Pulmonary artery endothelial cell (primary cell): ENCODE results near the gene NXPH1. TPM values are rescaled to one million over a fixed set of nuclear protein-coding genes. Genes with fewer than 3 reads are reported as not detected.
"Not testable (repeated sequence)": the region's sequence is repeated elsewhere in the genome, so short reads cannot be mapped to it uniquely, and the experiment has no call there.

ENCODE experiments used
- DNase-seq: peaks from one replicate; pipeline ENCODE4 v3.0.0-alpha.2; 2011; ENCODE audit warnings: low read depth, low spot score
- total RNA-seq: library from RNA; depleted of rRNA; stranded (reverse); fragments of >200 nt; gene quantifications from 2 replicates; pipeline ENCODE4 v1.2.3, GENCODE V29; 2014

The NXPH1 gene
- total RNA-seq, 1 donor from 2014 or later, result not detected

GRCh38 chr7:8684426-8684825 lies 251.0 kb downstream of the NXPH1 start:
- no peak for DNase-seq

- DNase-seq, result no peak
Measured at GRCh38 chr7:8699875-8700624, 266.6 kb downstream of the NXPH1 start.

DNA sequence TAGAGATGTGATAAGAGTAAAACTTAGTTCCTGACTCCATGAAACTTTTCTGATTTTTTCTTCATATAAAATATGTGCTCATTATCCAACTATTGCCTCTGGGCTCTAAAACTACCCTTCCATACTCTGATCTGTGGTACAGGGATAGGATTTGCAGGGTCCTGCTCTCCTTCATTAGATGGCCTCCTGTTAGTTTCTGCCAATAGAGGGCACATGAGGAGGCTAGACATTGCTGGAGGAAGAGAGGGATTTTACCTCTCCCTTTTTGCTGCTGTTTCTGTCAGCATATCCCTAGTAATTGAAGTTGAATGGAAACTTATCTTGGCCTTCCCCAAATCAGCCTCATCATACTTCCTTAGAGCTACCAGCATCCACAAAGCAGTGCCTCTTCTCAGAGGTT lies 269.4 kb downstream of the NXPH1 start:
- no peak for DNase-seq

GRCh38 chr7:8710124-8710523 lies 276.7 kb downstream of the NXPH1 start:
- no peak for DNase-seq

GRCh38 chr7:8714791-8715190 lies 281.4 kb downstream of the NXPH1 start:
- DNase-seq, result no peak

DNA sequence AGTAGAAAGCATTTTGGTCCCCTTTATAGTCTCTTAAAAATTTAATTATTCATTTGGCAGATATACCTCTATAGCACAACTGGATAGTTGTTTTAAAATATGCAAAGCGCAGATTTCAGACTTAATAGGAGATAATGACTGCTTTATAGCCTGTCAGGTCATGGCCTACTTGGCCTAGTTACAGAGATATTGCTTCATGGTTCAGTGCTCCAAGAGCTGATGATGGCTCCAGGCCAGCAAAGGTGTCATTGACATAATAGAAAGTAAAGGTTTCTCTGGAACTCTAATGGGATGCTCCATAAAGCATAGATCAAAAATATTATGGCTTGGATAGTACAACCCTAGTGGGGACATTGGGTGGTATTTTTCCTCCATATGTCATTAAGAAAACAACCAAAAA lies 285.7 kb downstream of the NXPH1 start:
- DNase-seq, result no peak

GRCh38 chr7:8724080-8724718 lies 290.8 kb downstream of the NXPH1 start:
- no peak for DNase-seq

DNA sequence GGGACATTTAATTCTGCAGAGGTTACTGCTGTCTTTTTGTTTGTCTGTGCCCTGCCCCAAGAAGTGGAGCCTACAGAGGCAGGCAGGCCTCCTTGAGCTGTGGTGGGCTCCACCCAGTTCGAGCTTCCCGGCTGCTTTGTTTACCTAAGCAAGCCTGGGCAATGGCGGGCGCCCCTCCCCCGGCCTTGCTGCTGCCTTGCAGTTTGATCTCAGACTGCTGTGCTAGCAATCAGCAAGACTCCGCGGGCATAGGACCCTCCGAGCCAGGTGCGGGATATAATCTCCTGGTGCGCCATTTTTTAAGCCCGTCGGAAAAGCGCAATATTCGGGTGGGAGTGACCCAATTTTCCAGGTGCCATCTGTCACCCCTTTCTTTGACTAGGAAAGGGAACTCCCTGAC lies 298.3 kb downstream of the NXPH1 start:
- not testable (repeated sequence) for DNase-seq

DNA sequence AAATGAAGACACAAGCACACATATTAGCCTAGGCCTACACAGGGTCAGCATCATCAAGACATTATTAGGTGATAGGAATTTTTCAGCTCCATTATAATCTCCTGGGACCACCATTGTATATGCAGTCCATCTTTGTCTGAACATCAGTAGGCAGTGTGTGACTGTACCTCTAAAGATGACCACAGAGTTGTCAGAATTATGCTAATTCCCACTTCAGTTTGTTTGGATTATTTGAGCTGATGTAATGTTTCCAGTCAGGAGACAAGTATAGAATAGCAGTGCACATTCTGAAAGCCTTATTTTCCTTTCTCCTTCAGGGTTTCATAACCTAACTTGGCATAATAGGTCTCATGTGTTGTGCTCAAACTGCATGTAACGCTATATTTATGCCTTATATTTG lies 306.4 kb downstream of the NXPH1 start:
- no peak for DNase-seq

DNA sequence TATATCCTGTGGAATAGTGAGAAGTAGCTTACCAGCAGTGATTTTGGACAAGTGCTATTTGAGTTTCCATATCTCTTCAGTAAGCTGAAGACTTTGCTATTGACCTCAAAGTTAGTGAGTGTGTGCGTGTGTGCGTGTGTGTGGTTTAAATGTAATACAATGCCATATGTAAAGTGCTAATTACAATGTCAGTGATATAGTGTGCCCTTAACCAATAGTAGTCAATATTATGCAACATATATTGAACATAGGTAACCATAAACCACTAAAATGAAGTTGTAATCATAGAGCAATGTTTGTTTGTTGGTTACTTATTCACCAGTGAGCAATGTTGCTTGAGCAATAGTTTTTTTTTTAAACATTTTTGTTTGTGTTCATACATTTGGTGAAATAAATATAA lies 309.4 kb downstream of the NXPH1 start:
- DNase-seq, result no peak

GRCh38 chr7:8747338-8747737 lies 313.9 kb downstream of the NXPH1 start:
- no peak for DNase-seq

- no peak for DNase-seq
Measured at GRCh38 chr7:8751557-8752231, 318.3 kb downstream of the NXPH1 start.

DNA sequence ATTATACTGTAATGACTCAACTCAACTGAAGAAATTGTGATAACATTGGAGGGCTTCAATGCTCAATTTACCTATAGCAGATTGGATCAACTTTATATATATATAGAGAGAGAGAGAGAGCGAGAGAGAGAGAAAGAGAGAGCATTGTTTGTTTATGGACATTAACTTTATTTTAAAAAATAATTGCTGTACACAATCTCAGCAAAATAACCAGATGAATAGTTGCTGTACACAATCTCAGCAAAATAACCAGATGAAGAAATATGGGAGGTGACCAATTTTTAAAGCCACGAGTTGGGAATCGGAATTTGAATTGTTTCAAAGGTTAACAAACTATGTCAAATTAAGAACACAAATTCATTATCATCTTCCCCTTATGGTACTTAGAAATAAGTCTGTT lies 319.9 kb downstream of the NXPH1 start:
- no peak for DNase-seq

GRCh38 chr7:8761731-8762130 lies 328.3 kb downstream of the NXPH1 start:
- DNase-seq, result no peak

DNA sequence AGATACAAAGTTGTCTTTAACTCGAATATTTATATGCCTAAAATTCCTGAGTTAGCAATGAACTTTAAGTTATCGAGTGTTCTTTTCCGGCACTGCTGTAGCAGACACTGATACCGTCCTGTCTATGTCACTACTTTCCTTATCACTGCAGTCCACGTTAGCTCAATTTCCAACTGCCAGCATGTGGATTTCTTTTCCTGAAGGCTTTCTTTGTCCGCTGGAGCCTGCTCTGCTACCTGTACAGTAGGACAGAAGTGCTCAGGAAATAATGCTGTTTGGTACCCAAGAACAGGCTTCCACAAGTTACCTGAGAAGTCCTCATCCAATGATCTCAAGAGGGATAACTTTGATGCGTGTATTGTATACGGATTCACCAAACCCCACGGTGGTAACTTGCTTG lies 329.4 kb downstream of the NXPH1 start:
- DNase-seq, result no peak

DNA sequence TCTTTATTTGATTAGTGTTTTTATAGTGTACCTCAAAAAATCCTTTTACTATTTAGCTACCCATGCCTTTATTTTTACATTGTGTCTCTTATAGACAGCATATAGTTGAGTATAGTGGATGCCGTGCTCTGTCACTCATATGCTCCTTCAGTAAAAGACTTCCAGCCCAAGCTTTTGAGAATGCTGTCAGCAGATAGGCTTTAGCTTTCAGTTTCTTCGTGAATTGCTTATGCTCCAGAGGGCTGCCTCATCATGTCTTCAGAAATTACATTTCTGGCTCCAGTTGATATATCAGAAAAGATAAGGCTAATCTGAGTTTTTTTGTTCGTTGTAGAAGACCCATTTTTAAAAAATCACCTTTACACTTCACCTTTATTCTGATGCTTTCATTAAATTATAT lies 332.0 kb downstream of the NXPH1 start:
- no peak for DNase-seq

DNA sequence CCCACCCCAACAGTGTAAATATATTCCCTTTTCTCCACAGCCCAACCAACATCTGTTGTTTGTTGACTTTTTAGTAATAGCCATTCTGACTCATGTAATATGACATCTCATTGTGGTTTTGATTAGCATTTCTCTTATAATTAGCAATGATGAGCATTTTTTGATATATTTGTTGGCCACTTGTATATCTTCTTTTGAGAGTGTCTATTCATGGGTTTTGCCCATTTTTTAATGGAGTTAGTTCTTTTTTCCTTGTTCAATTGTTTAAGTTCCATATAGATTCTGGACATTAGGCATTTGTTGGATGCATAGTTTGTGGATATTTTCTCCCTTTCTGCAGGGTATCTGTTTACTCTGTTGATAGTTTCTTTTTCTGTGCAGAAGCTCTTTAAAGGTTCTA lies 340.1 kb downstream of the NXPH1 start:
- DNase-seq, result no peak

- no peak for DNase-seq
Measured at GRCh38 chr7:8778459-8778858, 345.1 kb downstream of the NXPH1 start.

GRCh38 chr7:8781166-8781565 lies 347.8 kb downstream of the NXPH1 start:
- DNase-seq, result no peak

GRCh38 chr7:8783229-8783628 lies 349.8 kb downstream of the NXPH1 start:
- no peak for DNase-seq

DNA sequence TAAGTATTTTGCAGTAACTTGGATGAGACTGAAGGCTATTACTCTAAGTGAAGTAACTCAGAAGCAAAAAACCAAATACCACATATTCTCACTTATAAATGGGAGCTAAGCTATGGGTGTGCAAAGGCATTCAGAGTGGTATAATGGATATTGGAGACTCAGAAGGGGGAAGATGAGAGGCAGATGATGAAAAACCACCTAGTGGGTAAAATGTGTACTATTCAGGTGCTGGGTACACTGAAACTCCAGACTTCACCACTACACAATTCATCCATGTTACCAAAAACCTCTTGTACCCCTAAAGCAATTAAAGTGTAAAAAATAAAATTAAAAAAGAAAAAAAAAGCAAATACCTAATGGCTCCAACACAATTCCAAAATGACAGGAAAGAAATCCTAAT lies 351.7 kb downstream of the NXPH1 start:
- DNase-seq, result no peak

- DNase-seq, result no peak
Measured at GRCh38 chr7:8800986-8801385, 367.6 kb downstream of the NXPH1 start.
